GM23338 (cell line): ENCODE measurements around the gene LEO1. TPM values are rescaled to one million over a fixed set of nuclear protein-coding genes. Genes with fewer than 3 reads are reported as not detected.

Experiments
- ATAC-seq: fragments of 200-7000 bp; cut with Tn5 transposase; 3 replicates; pipeline ENCODE4 v1.9.1; 2020
- DNase-seq: peaks from one replicate; pipeline ENCODE4 v3.0.0-alpha.2; 2015; ENCODE audit warnings: low spot score
- H2AFZ ChIP-seq: fragments of 200-600 bp; sonication (generic); 2 replicates; pipeline ENCODE4 v1.8.0; 2016; ENCODE audit warnings: antibody characterized with exemption, mild to moderate bottlenecking, moderate library complexity
- H3F3A ChIP-seq: fragments of 200-600 bp; sonication (generic); replicated peaks from 2 replicates; pipeline ENCODE4 v1.8.0; 2017; ENCODE audit warnings: antibody characterized with exemption, mixed run types, low read depth
- H3K27ac ChIP-seq: fragments of 200-600 bp; sonication (generic); 2 replicates; pipeline ENCODE4 v1.6.1; 2016; ENCODE audit warnings: low read depth
- H3K27me3 ChIP-seq: fragments of 200-600 bp; sonication (generic); 2 replicates; pipeline ENCODE4 v1.8.0; 2016; ENCODE audit warnings: mild to moderate bottlenecking, mixed run types, moderate library complexity; ENCODE audit not compliant: insufficient read depth
- H3K36me3 ChIP-seq: fragments of 200-600 bp; sonication (generic); 2 replicates; pipeline ENCODE4 v1.8.0; 2016; ENCODE audit warnings: mild to moderate bottlenecking; ENCODE audit not compliant: insufficient read depth
- H3K4me1 ChIP-seq: fragments of 200-600 bp; sonication (generic); 2 replicates; pipeline ENCODE4 v1.8.0; 2016; ENCODE audit warnings: mild to moderate bottlenecking, moderate library complexity; ENCODE audit not compliant: insufficient read depth
- H3K4me2 ChIP-seq: fragments of 200-600 bp; sonication (generic); 2 replicates; pipeline ENCODE4 v1.7.1; 2017; ENCODE audit warnings: mixed run types
- H3K4me3 ChIP-seq: fragments of 200-600 bp; sonication (generic); 2 replicates; pipeline ENCODE4 v1.6.1; 2016; ENCODE audit warnings: mixed run types
- H3K79me2 ChIP-seq: fragments of 200-600 bp; sonication (generic); replicated peaks from 2 replicates; pipeline ENCODE4 v1.8.0; 2017; ENCODE audit warnings: mild to moderate bottlenecking; ENCODE audit not compliant: insufficient read depth
- H3K9me2 ChIP-seq: fragments of 200-600 bp; sonication (generic); 2 replicates; pipeline ENCODE4 v1.8.0; 2017; ENCODE audit not compliant: insufficient read depth
- H4K20me1 ChIP-seq: fragments of 200-600 bp; sonication (generic); replicated peaks from 2 replicates; pipeline ENCODE4 v1.8.0; 2017; ENCODE audit warnings: mild to moderate bottlenecking; ENCODE audit not compliant: insufficient read depth
- H3K27ac Mint-ChIP-seq: 2 replicates; pipeline ENCODE4 v1.8.0; 2020; ENCODE audit warnings: inconsistent platforms, mild to moderate bottlenecking, moderate library complexity, mixed read lengths
- H3K27me3 Mint-ChIP-seq: 3 replicates; pipeline ENCODE4 v1.8.0; 2022; ENCODE audit warnings: low read depth, mild to moderate bottlenecking, moderate library complexity, mixed read lengths, inconsistent platforms; ENCODE audit not compliant: insufficient read depth, poor library complexity
- H3K36me3 Mint-ChIP-seq: 3 replicates; pipeline ENCODE4 v1.8.0; 2021; ENCODE audit warnings: low read depth, mild to moderate bottlenecking, inconsistent platforms, moderate library complexity, mixed read lengths
- H3K4me1 Mint-ChIP-seq: 3 replicates; pipeline ENCODE4 v1.8.0; 2020; ENCODE audit warnings: mild to moderate bottlenecking, inconsistent platforms, mixed read lengths
- H3K4me3 Mint-ChIP-seq: 3 replicates; pipeline ENCODE4 v1.8.0; 2021; ENCODE audit warnings: moderate library complexity, mild to moderate bottlenecking, inconsistent platforms, mixed read lengths
- H3K9me3 Mint-ChIP-seq: 3 replicates; pipeline ENCODE4 v1.8.0; 2020; ENCODE audit warnings: moderate library complexity, mild to moderate bottlenecking, inconsistent platforms, mixed read lengths
- EZH2phosphoT487 ChIP-seq: fragments of 200-600 bp; sonication (generic); IDR thresholded peaks from one replicate; pipeline ENCODE4 v1.8.1; 2018; ENCODE audit warnings: antibody characterized with exemption; ENCODE audit not compliant: unreplicated experiment
- POLR2AphosphoS5 ChIP-seq: IDR thresholded peaks from 2 replicates; pipeline ENCODE4 v1.6.1; 2016; ENCODE audit warnings: antibody characterized with exemption, low read depth
- STAT1 ChIP-seq: IDR thresholded peaks from one replicate; pipeline ENCODE4 v1.6.1; 2016; ENCODE audit warnings: antibody characterized with exemption; ENCODE audit not compliant: unreplicated experiment
- ZNF114 ChIP-seq: fragments of 250-450 bp; sonication (Bioruptor Pico); IDR thresholded peaks from 2 replicates; pipeline ENCODE4 v1.5.0; 2020; ENCODE audit warnings: mild to moderate bottlenecking, moderate library complexity
- ZNF331 ChIP-seq: fragments of 250-450 bp; sonication (Bioruptor Pico); IDR thresholded peaks from 2 replicates; pipeline ENCODE4 v1.5.0; 2020; ENCODE audit warnings: low read depth, mild to moderate bottlenecking, moderate library complexity
- ZNF462 ChIP-seq: fragments of 250-450 bp; sonication (Bioruptor Pico); IDR thresholded peaks from 2 replicates; pipeline ENCODE4 v1.5.0; 2020; ENCODE audit warnings: mild to moderate bottlenecking, moderate library complexity
- polyA plus RNA-seq: library from polyadenylated mRNA; unstranded; fragments of >200 nt; fragmentation: Nextera tagmentation; extraction: Ambion mirVana; gene quantifications from 2 replicates; pipeline ENCODE4 v1.2.1, GENCODE V29; 2016
- total RNA-seq: library from RNA; depleted of rRNA; stranded (reverse); fragments of >200 nt; shearing (Covaris generic); gene quantifications from 2 replicates; pipeline ENCODE4 v1.2.3, GENCODE V29; 2014
- TF ChIP-seq, protein P1 (sequence below): IDR thresholded peaks from 2 replicates; pipeline ENCODE4 v1.6.1; 2016; ENCODE audit warnings: antibody characterized with exemption

The LEO1 gene
- total and polyA plus RNA-seq, 2 experiments from 2014 or later, result 41.4 to 55.6 TPM

DNA sequence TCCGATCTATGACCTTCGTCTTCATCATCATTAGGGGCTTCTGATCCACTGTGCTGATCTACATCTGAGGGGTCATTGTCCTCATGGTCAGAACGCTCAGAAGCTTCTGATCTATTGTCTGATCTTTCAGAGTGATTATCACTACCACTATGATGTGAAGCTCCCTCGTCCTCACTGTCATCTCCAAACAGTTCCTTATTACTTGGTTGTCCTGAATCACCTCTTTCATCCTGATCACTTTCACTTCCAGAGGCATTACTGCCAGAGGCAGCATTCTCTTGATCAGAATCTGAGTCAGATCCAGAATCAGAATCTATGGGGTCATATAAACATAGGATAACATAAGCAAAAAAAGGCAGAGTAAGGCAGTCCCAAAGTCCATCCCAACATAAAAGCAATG is 5.4 kb downstream of the LEO1 start (continued):
- TF ChIP-seq ZNF462 (CRISPR knock-in tag), result no peak
- TF ChIP-seq, protein P1, sequence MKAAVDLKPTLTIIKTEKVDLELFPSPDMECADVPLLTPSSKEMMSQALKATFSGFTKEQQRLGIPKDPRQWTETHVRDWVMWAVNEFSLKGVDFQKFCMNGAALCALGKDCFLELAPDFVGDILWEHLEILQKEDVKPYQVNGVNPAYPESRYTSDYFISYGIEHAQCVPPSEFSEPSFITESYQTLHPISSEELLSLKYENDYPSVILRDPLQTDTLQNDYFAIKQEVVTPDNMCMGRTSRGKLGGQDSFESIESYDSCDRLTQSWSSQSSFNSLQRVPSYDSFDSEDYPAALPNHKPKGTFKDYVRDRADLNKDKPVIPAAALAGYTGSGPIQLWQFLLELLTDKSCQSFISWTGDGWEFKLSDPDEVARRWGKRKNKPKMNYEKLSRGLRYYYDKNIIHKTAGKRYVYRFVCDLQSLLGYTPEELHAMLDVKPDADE, result no peak

DNA sequence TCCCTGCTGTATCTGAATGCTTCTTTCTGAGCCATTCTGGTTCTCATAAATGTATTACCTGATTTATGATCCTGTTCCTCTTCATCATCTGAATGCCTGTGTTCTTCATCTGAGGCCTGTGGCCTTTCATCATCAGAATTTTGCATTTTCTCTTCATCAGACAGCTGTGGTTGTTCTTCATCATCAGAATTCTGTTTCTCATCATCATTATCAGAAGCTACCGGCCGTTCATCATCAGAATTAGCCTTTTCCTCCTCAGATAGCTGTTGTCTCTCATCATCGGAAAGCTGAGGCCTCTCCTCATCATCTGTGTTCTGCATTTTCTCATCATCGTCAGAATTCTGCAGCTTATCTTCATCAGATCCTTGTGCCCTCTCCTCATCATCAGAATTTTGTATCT is 5.9 kb downstream of the LEO1 start:
- Histone ChIP-seq H4K20me1 (peaks cover 18% of the 10 kb centered on the region; the same call in 1 of the 2 replicates), H3K27ac (no peak overlapping the region), H3K4me2 (no peak overlapping the region), H3K4me1 (peaks cover 7% of the 10 kb centered on the region; the same call in 1 of the 2 replicates), H2AFZ (no peak overlapping the region), H3K4me3 (no peak overlapping the region), H3K27me3 (no peaks in the 10 kb centered on the region), H3K36me3 (peaks cover 20% of the 10 kb centered on the region; the same call in 1 of the 2 replicates), H3K9me2 (no peaks in the 10 kb centered on the region), H3F3A (no peaks in the 10 kb centered on the region), H3K79me2 (peaks cover 67% of the 10 kb centered on the region)
- H3K9me3 Mint-ChIP-seq, result peaks cover 5% of the 10 kb centered on the region; the same call in 1 of the 3 replicates
- H3K27ac Mint-ChIP-seq, result no peak overlapping the region
- no peaks in the 10 kb centered on the region for H3K27me3 Mint-ChIP-seq
- peaks cover 53% of the 10 kb centered on the region for H3K36me3 Mint-ChIP-seq
- no peak for ATAC-seq
- no peak for DNase-seq
- H3K4me3 Mint-ChIP-seq, result no peak overlapping the region
- no peaks in the 10 kb centered on the region; the same call in 2 of the 3 replicates for H3K4me1 Mint-ChIP-seq
- no peak for TF ChIP-seq ZNF331 (CRISPR knock-in tag)
- TF ChIP-seq, protein P1, result no peak
- no peak for TF ChIP-seq STAT1
- no peak for TF ChIP-seq ZNF462 (CRISPR knock-in tag)
- TF ChIP-seq ZNF114 (CRISPR knock-in tag), result no peak
- no peak for TF ChIP-seq EZH2phosphoT487
- no peak for TF ChIP-seq POLR2AphosphoS5
